Measurements from ENCODE around the gene CHST9.

The CHST9 gene

DNA sequence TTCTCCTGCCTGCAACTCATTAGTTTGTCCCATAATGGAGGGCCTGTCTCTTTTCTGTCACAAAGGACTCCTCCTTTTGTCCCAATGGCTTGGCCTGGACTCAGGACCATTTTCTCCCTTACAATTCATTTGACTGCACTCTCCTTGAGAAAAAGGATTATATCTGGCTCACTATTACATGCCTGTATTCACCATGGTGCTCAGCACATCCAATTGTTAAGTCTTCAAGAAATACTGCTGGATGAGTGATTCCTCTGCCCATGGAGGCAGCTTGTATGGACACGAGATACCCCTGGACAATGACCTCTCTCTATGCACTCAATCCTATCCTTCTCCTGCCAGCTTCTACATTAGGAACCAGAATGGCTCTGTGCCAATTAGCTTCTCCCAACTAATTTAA, 47.0 kb downstream of the CHST9 start:
- Histone ChIP-seq H3K27me3 (ENCODE audit: insufficient read depth, low read length, poor library complexity) (no peaks in the 10 kb centered on the region), H3K79me2 (ENCODE audit: insufficient read depth, low read length) (no peaks in the 10 kb centered on the region), H3K4me1 (ENCODE audit: insufficient read depth, low read length) (no peaks in the 10 kb centered on the region), H2AFZ (ENCODE audit: low read depth, low read length) (no peak overlapping the region), H3K4me2 (ENCODE audit: insufficient read depth, low read length) (no peak overlapping the region), H4K20me1 (ENCODE audit: insufficient read depth, low read length) (no peaks in the 10 kb centered on the region), H3K9ac (ENCODE audit: low read depth, low read length) (no peak overlapping the region), H3K4me3 (ENCODE audit: low read depth in 1 of 2, low read length in 2 of 2) (no peak overlapping the region), H3K36me3 (ENCODE audit: insufficient read depth, low read length) (no peaks in the 10 kb centered on the region), H3K27ac (ENCODE audit: low read length) (no peak overlapping the region), H3K9me3 (ENCODE audit: insufficient read depth, low read length, severe bottlenecking) (no peaks in the 10 kb centered on the region)
- DNase-seq (no peak), ATAC-seq (ENCODE audit: insufficient read depth, low read depth) (no peak)
- TF ChIP-seq EZH2 (IDR thresholded peaks at IDR 0.05; ENCODE audit: borderline replicate concordance, low read depth, low read length, severe bottlenecking), result no peak
- TF ChIP-seq, protein P1, sequence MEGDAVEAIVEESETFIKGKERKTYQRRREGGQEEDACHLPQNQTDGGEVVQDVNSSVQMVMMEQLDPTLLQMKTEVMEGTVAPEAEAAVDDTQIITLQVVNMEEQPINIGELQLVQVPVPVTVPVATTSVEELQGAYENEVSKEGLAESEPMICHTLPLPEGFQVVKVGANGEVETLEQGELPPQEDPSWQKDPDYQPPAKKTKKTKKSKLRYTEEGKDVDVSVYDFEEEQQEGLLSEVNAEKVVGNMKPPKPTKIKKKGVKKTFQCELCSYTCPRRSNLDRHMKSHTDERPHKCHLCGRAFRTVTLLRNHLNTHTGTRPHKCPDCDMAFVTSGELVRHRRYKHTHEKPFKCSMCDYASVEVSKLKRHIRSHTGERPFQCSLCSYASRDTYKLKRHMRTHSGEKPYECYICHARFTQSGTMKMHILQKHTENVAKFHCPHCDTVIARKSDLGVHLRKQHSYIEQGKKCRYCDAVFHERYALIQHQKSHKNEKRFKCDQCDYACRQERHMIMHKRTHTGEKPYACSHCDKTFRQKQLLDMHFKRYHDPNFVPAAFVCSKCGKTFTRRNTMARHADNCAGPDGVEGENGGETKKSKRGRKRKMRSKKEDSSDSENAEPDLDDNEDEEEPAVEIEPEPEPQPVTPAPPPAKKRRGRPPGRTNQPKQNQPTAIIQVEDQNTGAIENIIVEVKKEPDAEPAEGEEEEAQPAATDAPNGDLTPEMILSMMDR (IDR thresholded peaks at IDR 0.05; ENCODE audit: borderline replicate concordance, extremely low read depth, low read length, poor library complexity, severe bottlenecking), result no peak

DNA sequence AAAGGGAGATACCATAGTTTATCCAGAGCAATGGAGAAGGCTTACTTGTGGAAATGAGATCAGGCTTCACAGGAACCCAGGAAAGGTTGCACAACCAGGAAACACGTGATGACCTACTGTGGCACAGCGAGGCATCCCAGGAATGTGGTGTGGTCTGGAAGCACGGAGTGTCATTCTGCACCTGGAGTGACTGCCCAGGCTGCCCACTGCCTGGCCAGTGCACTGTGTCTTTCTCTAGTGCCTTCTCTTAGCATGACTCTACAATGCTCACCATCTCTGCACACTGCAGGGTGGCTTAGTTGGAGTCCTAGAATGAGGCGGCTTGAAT, 48.9 kb downstream of the CHST9 start:
- Histone ChIP-seq H2AFZ (ENCODE audit: low read depth, low read length) (no peak overlapping the region), H3K4me3 (ENCODE audit: low read depth in 1 of 2, low read length in 2 of 2) (no peak overlapping the region), H3K4me2 (ENCODE audit: insufficient read depth, low read length) (no peak overlapping the region), H3K27me3 (ENCODE audit: insufficient read depth, low read length, poor library complexity) (no peaks in the 10 kb centered on the region), H3K79me2 (ENCODE audit: insufficient read depth, low read length) (no peaks in the 10 kb centered on the region), H3K27ac (ENCODE audit: low read length) (no peak overlapping the region), H4K20me1 (ENCODE audit: insufficient read depth, low read length) (no peaks in the 10 kb centered on the region), H3K36me3 (ENCODE audit: insufficient read depth, low read length) (no peaks in the 10 kb centered on the region), H3K9ac (ENCODE audit: low read depth, low read length) (no peak overlapping the region), H3K4me1 (ENCODE audit: insufficient read depth, low read length) (no peaks in the 10 kb centered on the region), H3K9me3 (ENCODE audit: insufficient read depth, low read length, severe bottlenecking) (no peaks in the 10 kb centered on the region)
- ATAC-seq (ENCODE audit: insufficient read depth, low read depth) (no peak), DNase-seq (no peak)
- TF ChIP-seq, protein P1 (IDR thresholded peaks at IDR 0.05; ENCODE audit: borderline replicate concordance, extremely low read depth, low read length, poor library complexity, severe bottlenecking), result no peak
- TF ChIP-seq EZH2 (IDR thresholded peaks at IDR 0.05; ENCODE audit: borderline replicate concordance, low read depth, low read length, severe bottlenecking), result no peak

- ATAC-seq (ENCODE audit: insufficient read depth, low read depth) (no peak), DNase-seq (no peak)
- Histone ChIP-seq H3K4me1 (ENCODE audit: insufficient read depth, low read length) (no peaks in the 10 kb centered on the region), H3K27ac (ENCODE audit: low read length) (no peak overlapping the region), H3K9me3 (ENCODE audit: insufficient read depth, low read length, severe bottlenecking) (no peaks in the 10 kb centered on the region), H3K4me3 (ENCODE audit: low read depth in 1 of 2, low read length in 2 of 2) (no peak overlapping the region), H4K20me1 (ENCODE audit: insufficient read depth, low read length) (no peaks in the 10 kb centered on the region), H3K36me3 (ENCODE audit: insufficient read depth, low read length) (no peaks in the 10 kb centered on the region), H3K79me2 (ENCODE audit: insufficient read depth, low read length) (no peaks in the 10 kb centered on the region), H3K4me2 (ENCODE audit: insufficient read depth, low read length) (no peak overlapping the region), H3K9ac (ENCODE audit: low read depth, low read length) (no peak overlapping the region), H2AFZ (ENCODE audit: low read depth, low read length) (no peak overlapping the region), H3K27me3 (ENCODE audit: insufficient read depth, low read length, poor library complexity) (no peaks in the 10 kb centered on the region)
- no peak for TF ChIP-seq EZH2 (IDR thresholded peaks at IDR 0.05; ENCODE audit: borderline replicate concordance, low read depth, low read length, severe bottlenecking)
Observed at GRCh38 chr18:27135504-27136207, 49.5 kb downstream of the CHST9 start.

DNA sequence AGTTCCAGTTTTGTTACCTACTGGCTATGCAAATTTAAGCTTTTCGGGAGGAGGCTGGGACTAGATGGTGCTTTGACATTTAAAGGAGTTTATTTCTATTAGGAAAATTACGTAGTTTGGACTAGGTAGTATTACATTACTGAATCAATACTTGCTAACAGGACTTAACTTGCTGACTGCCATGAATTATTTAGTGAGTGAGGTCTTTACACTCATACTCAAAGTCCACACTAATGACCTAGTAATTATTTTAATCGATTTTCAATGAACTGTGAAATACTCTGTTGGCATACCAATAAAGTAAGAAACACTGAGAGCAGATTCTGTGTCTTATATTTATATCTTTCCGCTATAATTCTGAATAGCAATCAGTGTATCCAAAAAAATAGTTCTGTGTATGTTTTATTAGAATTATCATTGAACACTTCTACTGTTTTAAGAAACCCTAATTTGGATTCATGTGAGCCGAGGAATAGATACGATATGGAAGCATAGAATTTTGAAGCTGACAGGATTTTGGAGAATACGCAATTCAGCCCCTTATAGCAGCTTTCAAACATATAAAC, 55.0 kb downstream of the CHST9 start:
- no peak overlapping the region for H3K27ac ChIP-seq (ENCODE audit: low read length)
- H3K4me2 ChIP-seq (ENCODE audit: insufficient read depth, low read length), result no peak overlapping the region

More for the DNA sequence above, 55.0 kb downstream of the CHST9 start:
- H2AFZ ChIP-seq (ENCODE audit: low read depth, low read length), result no peak overlapping the region
- DNase-seq (no peak), ATAC-seq (ENCODE audit: insufficient read depth, low read depth) (no peak)
- no peak overlapping the region for H3K4me3 ChIP-seq (ENCODE audit: low read depth in 1 of 2, low read length in 2 of 2)
- no peak for TF ChIP-seq EZH2 (IDR thresholded peaks at IDR 0.05; ENCODE audit: borderline replicate concordance, low read depth, low read length, severe bottlenecking)
- TF ChIP-seq, protein P1 (IDR thresholded peaks at IDR 0.05; ENCODE audit: borderline replicate concordance, extremely low read depth, low read length, poor library complexity, severe bottlenecking), result no peak
- H3K36me3 ChIP-seq (ENCODE audit: insufficient read depth, low read length), result no peaks in the 10 kb centered on the region
- no peak overlapping the region for H3K9ac ChIP-seq (ENCODE audit: low read depth, low read length)
- no peaks in the 10 kb centered on the region for H3K79me2 ChIP-seq (ENCODE audit: insufficient read depth, low read length)
- H4K20me1 ChIP-seq (ENCODE audit: insufficient read depth, low read length), result no peaks in the 10 kb centered on the region
- no peaks in the 10 kb centered on the region for H3K4me1 ChIP-seq (ENCODE audit: insufficient read depth, low read length)
- no peaks in the 10 kb centered on the region for H3K9me3 ChIP-seq (ENCODE audit: insufficient read depth, low read length, severe bottlenecking)
- no peaks in the 10 kb centered on the region for H3K27me3 ChIP-seq (ENCODE audit: insufficient read depth, low read length, poor library complexity)

All from DND-41 (cell line).